ENCODE results near the gene CYTH1.

CYTH1 gene

GRCh38 chr17:78715000-78715771 lies 66.9 kb downstream of the CYTH1 start:
- H3K36me3 ChIP-seq (replicated peaks), result no peaks in the 10 kb centered on the region
- H3K27me3 ChIP-seq (replicated peaks), result no peaks in the 10 kb centered on the region
- H3K27ac ChIP-seq, result no peak overlapping the region
- no peak overlapping the region for H3K4me3 ChIP-seq (ENCODE audit: low read depth, low read length)
- no peak for DNase-seq
- TF ChIP-seq CTCF (IDR thresholded peaks at IDR 0.05; ENCODE audit: low read depth, low read length, missing control alignments), result no peak
- in situ Hi-C loops (cut with HindIII; ENCODE audit: low pct_ligation_motif_present, low sequenced_read_pairs), result loop anchor here (25.0 kb wide), 1 partner anchor 228 kb away; no protein-coding TSS in a partner anchor

- no peak for TF ChIP-seq CTCF (IDR thresholded peaks at IDR 0.05; ENCODE audit: low read depth, low read length, missing control alignments)
- in situ Hi-C loops (cut with HindIII; ENCODE audit: low pct_ligation_motif_present, low sequenced_read_pairs), result loop anchor here (25.0 kb wide), 1 partner anchor 227 kb away; no protein-coding TSS in a partner anchor
- no peak for DNase-seq
- H3K27me3 ChIP-seq (replicated peaks), result no peaks in the 10 kb centered on the region
- H3K27ac ChIP-seq, result no peak overlapping the region
- no peaks in the 10 kb centered on the region for H3K36me3 ChIP-seq (replicated peaks)
- no peak overlapping the region for H3K4me3 ChIP-seq (ENCODE audit: low read depth, low read length)
Observed at GRCh38 chr17:78714534-78714933, 67.5 kb downstream of the CYTH1 start.

GRCh38 chr17:78712043-78712442 lies 70.0 kb downstream of the CYTH1 start:
- Histone ChIP-seq H3K27me3 (replicated peaks) (no peaks in the 10 kb centered on the region), H3K4me3 (ENCODE audit: low read depth, low read length) (no peak overlapping the region), H3K27ac (no peak overlapping the region), H3K36me3 (replicated peaks) (no peaks in the 10 kb centered on the region)
- in situ Hi-C loops (cut with HindIII; ENCODE audit: low pct_ligation_motif_present, low sequenced_read_pairs), result loop anchor here (25.0 kb wide), 1 partner anchor 225 kb away; no protein-coding TSS in a partner anchor
- DNase-seq, result no peak
- TF ChIP-seq CTCF (IDR thresholded peaks at IDR 0.05; ENCODE audit: low read depth, low read length, missing control alignments), result no peak

- TF ChIP-seq CTCF (IDR thresholded peaks at IDR 0.05; ENCODE audit: low read depth, low read length, missing control alignments), result no peak
- no peaks in the 10 kb centered on the region for H3K36me3 ChIP-seq (replicated peaks)
- H3K27ac ChIP-seq, result no peak overlapping the region
- no peak for DNase-seq
- no peaks in the 10 kb centered on the region for H3K27me3 ChIP-seq (replicated peaks)
- in situ Hi-C loops (cut with HindIII; ENCODE audit: low pct_ligation_motif_present, low sequenced_read_pairs), result loop anchor here (25.0 kb wide), 1 partner anchor 223 kb away; no protein-coding TSS in a partner anchor
- H3K4me3 ChIP-seq (ENCODE audit: low read depth, low read length), result no peak overlapping the region
Observed at GRCh38 chr17:78710607-78711006, 71.5 kb downstream of the CYTH1 start.

GRCh38 chr17:78709751-78710181 lies 72.3 kb downstream of the CYTH1 start:
- Histone ChIP-seq H3K27me3 (replicated peaks) (no peaks in the 10 kb centered on the region), H3K27ac (no peak overlapping the region), H3K36me3 (replicated peaks) (no peaks in the 10 kb centered on the region), H3K4me3 (ENCODE audit: low read depth, low read length) (no peak overlapping the region)
- no peak for DNase-seq
- in situ Hi-C loops (cut with HindIII; ENCODE audit: low pct_ligation_motif_present, low sequenced_read_pairs), result loop anchor here (25.0 kb wide), 1 partner anchor 222 kb away; no protein-coding TSS in a partner anchor
- TF ChIP-seq CTCF (IDR thresholded peaks at IDR 0.05; ENCODE audit: low read depth, low read length, missing control alignments), result no peak

Measured in brain microvascular endothelial cell (primary cell).